ENCODE results near the gene ZDHHC23. TPM values are rescaled to one million over a fixed set of nuclear protein-coding genes. Genes with fewer than 3 reads are reported as not detected.

The ZDHHC23 gene
- total and polyA plus RNA-seq, 2 of the 13 experiments (the other 11 are each of a cell fraction or from before 2014, with no cell fraction given): 1.6 to 8.8 TPM

DNA sequence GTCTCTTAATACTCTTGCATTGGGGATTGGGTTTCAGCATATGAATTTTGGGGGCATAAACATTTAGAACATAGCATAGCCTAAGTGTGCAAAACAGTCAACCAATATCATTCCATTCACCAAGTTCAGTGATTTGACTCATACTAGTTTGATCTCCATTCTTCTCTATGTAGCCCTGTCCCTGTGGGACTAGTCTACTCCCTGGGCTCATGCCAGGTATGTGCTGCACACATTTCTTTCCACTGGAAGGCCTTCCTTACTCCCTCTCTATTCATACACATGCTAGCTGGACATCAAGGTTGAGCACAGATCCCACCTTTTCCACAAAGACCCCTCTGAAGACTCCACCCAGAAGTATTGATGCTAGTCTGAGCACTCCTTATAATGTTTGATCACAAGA is 5.1 kb downstream of the ZDHHC23 start:
- Histone ChIP-seq H3K27me3 (ENCODE audit: control insufficient read depth in 1 of 2, insufficient read depth in 2 of 2, low read length in 2 of 2) (no peaks in the 10 kb centered on the region), H3K36me3 (replicated peaks in 1 of 2; ENCODE audit: control insufficient read depth in 1 of 2, insufficient read depth in 2 of 2, low read length in 2 of 2) (no peaks in the 10 kb centered on the region), H3K9ac (ENCODE audit: insufficient read depth, low read depth, low read length) (no peak overlapping the region), H4K20me1 (ENCODE audit: insufficient read depth, low read length) (no peaks in the 10 kb centered on the region), H3K9me3 (ENCODE audit: low read length) (no peaks in the 10 kb centered on the region), H3K4me2 (ENCODE audit: low read depth, low read length) (no peak overlapping the region), H3K27ac (ENCODE audit: extremely low read length, insufficient read depth, low read length) (no peak overlapping the region), H3K79me2 (ENCODE audit: insufficient read depth, low read length) (no peaks in the 10 kb centered on the region), H3K4me1 (ENCODE audit: insufficient read depth, low read length) (no peaks in the 10 kb centered on the region), H2AFZ (ENCODE audit: low read length) (no peak overlapping the region), H3K4me3 (replicated peaks in 1 of 3; ENCODE audit: insufficient read depth in 1 of 3, low read depth in 2 of 3, low read length in 3 of 3) (no peak overlapping the region)
- BruUV-seq (replicated peaks): no TSS peak
- CTCF ChIA-PET (ENCODE audit: low intra/inter-chr PET ratio, low total read pairs): no interaction called here
- in situ Hi-C loops (cut with HindIII; ENCODE audit: extremely low pct_ligation_motif_present, low pct_unique_long_range_greater_than_20kb) (no loop called here), intact Hi-C loops (cut with micrococcal nuclease; ENCODE audit: unreplicated experiment) (no loop called here)
- ATAC-seq (no peak), DNase-seq (ENCODE audit: low spot score) (no peak), FAIRE-seq (no peak)
- POLR2A ChIA-PET: no interaction called here
- TF ChIP-seq, protein P1, sequence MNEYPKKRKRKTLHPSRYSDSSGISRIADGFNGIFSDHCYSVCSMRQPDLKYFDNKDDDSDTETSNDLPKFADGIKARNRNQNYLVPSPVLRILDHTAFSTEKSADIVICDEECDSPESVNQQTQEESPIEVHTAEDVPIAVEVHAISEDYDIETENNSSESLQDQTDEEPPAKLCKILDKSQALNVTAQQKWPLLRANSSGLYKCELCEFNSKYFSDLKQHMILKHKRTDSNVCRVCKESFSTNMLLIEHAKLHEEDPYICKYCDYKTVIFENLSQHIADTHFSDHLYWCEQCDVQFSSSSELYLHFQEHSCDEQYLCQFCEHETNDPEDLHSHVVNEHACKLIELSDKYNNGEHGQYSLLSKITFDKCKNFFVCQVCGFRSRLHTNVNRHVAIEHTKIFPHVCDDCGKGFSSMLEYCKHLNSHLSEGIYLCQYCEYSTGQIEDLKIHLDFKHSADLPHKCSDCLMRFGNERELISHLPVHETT (CRISPR knock-in tag; conservative IDR thresholded peaks at IDR 0.05): no peak
- TF ChIP-seq, protein P2, sequence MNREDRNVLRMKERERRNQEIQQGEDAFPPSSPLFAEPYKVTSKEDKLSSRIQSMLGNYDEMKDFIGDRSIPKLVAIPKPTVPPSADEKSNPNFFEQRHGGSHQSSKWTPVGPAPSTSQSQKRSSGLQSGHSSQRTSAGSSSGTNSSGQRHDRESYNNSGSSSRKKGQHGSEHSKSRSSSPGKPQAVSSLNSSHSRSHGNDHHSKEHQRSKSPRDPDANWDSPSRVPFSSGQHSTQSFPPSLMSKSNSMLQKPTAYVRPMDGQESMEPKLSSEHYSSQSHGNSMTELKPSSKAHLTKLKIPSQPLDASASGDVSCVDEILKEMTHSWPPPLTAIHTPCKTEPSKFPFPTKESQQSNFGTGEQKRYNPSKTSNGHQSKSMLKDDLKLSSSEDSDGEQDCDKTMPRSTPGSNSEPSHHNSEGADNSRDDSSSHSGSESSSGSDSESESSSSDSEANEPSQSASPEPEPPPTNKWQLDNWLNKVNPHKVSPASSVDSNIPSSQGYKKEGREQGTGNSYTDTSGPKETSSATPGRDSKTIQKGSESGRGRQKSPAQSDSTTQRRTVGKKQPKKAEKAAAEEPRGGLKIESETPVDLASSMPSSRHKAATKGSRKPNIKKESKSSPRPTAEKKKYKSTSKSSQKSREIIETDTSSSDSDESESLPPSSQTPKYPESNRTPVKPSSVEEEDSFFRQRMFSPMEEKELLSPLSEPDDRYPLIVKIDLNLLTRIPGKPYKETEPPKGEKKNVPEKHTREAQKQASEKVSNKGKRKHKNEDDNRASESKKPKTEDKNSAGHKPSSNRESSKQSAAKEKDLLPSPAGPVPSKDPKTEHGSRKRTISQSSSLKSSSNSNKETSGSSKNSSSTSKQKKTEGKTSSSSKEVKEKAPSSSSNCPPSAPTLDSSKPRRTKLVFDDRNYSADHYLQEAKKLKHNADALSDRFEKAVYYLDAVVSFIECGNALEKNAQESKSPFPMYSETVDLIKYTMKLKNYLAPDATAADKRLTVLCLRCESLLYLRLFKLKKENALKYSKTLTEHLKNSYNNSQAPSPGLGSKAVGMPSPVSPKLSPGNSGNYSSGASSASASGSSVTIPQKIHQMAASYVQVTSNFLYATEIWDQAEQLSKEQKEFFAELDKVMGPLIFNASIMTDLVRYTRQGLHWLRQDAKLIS (CRISPR knock-in tag; IDR thresholded peaks at IDR 0.05): no peak
- TF ChIP-seq ZKSCAN5 (CRISPR knock-in tag; IDR thresholded peaks at IDR 0.05) (no peak), ZNF629 (CRISPR knock-in tag; conservative IDR thresholded peaks at IDR 0.05) (no peak), ZNF7 (CRISPR knock-in tag; IDR thresholded peaks at IDR 0.05) (no peak), NFKBIZ (CRISPR knock-in tag; IDR thresholded peaks at IDR 0.05) (no peak), ZNF572 (CRISPR knock-in tag; IDR thresholded peaks at IDR 0.05) (no peak), FOXK2 (IDR thresholded peaks at IDR 0.05) (no peak), TEAD2 (CRISPR knock-in tag; IDR thresholded peaks at IDR 0.05) (no peak), RNF2 (conservative IDR thresholded peaks at IDR 0.05; ENCODE audit: low read depth) (no peak), ZSCAN9 (CRISPR knock-in tag; IDR thresholded peaks at IDR 0.05; ENCODE audit: borderline replicate concordance) (no peak), IKZF5 (CRISPR knock-in tag; IDR thresholded peaks at IDR 0.05) (no peak), HMGXB3 (CRISPR knock-in tag; IDR thresholded peaks at IDR 0.05; ENCODE audit: borderline replicate concordance) (no peak)
- TF ChIP-seq, protein P3, sequence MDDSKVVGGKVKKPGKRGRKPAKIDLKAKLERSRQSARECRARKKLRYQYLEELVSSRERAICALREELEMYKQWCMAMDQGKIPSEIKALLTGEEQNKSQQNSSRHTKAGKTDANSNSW (CRISPR knock-in tag; IDR thresholded peaks at IDR 0.05; ENCODE audit: borderline replicate concordance): no peak
